ENCODE results near the gene SLC10A6.

- TF ChIP-seq SIN3A (IDR thresholded peaks at IDR 0.05; ENCODE audit: borderline replicate concordance, low read depth, low read length) = no peak
- TF ChIP-seq POLR2A (IDR thresholded peaks at IDR 0.05; ENCODE audit: insufficient read depth in 1 of 2, low read depth in 2 of 2, low read length in 2 of 2) = no peak
- no peak for TF ChIP-seq NFIC (IDR thresholded peaks at IDR 0.05; ENCODE audit: low read length)
- TF ChIP-seq SAP130 (CRISPR knock-in tag; IDR thresholded peaks at IDR 0.05; ENCODE audit: low read depth) = no peak
- TF ChIP-seq ZNF30 (CRISPR knock-in tag; IDR thresholded peaks at IDR 0.05) = no peak
- no peak for TF ChIP-seq MIXL1 (CRISPR knock-in tag; IDR thresholded peaks at IDR 0.05)
- no peak for TF ChIP-seq FOXJ3 (CRISPR knock-in tag; IDR thresholded peaks at IDR 0.05; ENCODE audit: borderline replicate concordance)
- TF ChIP-seq SRSF9 (IDR thresholded peaks at IDR 0.05; ENCODE audit: borderline replicate concordance, insufficient read depth, low read depth, low read length, poor library complexity, severe bottlenecking) = no peak
- TF ChIP-seq SUZ12 (IDR thresholded peaks at IDR 0.05; ENCODE audit: low read depth, low read length) = no peak
- no peak for TF ChIP-seq ZSCAN30 (CRISPR knock-in tag; IDR thresholded peaks at IDR 0.05)
- TF ChIP-seq, protein P1, sequence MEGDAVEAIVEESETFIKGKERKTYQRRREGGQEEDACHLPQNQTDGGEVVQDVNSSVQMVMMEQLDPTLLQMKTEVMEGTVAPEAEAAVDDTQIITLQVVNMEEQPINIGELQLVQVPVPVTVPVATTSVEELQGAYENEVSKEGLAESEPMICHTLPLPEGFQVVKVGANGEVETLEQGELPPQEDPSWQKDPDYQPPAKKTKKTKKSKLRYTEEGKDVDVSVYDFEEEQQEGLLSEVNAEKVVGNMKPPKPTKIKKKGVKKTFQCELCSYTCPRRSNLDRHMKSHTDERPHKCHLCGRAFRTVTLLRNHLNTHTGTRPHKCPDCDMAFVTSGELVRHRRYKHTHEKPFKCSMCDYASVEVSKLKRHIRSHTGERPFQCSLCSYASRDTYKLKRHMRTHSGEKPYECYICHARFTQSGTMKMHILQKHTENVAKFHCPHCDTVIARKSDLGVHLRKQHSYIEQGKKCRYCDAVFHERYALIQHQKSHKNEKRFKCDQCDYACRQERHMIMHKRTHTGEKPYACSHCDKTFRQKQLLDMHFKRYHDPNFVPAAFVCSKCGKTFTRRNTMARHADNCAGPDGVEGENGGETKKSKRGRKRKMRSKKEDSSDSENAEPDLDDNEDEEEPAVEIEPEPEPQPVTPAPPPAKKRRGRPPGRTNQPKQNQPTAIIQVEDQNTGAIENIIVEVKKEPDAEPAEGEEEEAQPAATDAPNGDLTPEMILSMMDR (CRISPR knock-in tag; IDR thresholded peaks at IDR 0.05) = no peak
Measured at GRCh38 chr4:86831262-86832130, 17.7 kb downstream of the SLC10A6 start.
